Measurements from ENCODE around the gene AMPD1.

The AMPD1 gene

DNA sequence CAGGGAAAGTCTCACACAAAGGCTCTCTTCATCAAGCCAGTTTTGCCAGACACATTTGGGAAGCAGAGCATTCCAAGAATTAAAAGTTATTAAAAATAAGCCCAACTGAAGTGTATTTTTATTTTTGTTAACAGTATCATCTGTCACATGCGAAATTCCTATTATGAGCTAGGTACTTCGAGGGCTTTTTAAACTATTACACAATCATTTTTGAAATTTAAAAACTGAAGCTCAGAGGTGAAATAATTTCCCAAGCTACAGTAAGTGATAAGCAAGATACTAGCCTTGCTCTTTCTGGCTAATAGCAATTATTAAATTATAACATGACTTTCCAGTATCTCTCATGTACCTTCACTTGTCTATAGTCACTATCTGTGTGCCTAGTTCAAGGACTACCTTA, 33.2 kb upstream of the AMPD1 start:
- TF ChIP-seq EZH2phosphoT487 (IDR thresholded peaks at IDR 0.05; ENCODE audit: low read length) (no peak), CTCF (IDR thresholded peaks at IDR 0.05; ENCODE audit: low read length) (no peak), EZH2 (optimal IDR thresholded peaks at IDR 0.05; ENCODE audit: low read depth, low read length) (no peak)
- H3K4me3 ChIP-seq (ENCODE audit: low read length): no peak overlapping the region
- peaks cover 2% of the 10 kb centered on the region; the same call in 1 of the 2 replicates for H3K36me3 ChIP-seq (replicated peaks; ENCODE audit: insufficient read depth, low read length)
- H3K4me1 ChIP-seq (ENCODE audit: low read length): no peaks in the 10 kb centered on the region
- H3K4me2 ChIP-seq (ENCODE audit: low read depth, low read length): no peak overlapping the region
- no peak overlapping the region for H3K27ac ChIP-seq (ENCODE audit: low read length)
- H3K9me2 ChIP-seq (replicated peaks; ENCODE audit: insufficient read depth, low read length): no peaks in the 10 kb centered on the region
- H3K9me3 ChIP-seq (replicated peaks; ENCODE audit: insufficient read depth, low read length): no peaks in the 10 kb centered on the region
- H3K79me2 ChIP-seq (ENCODE audit: low read length): peaks cover 26% of the 10 kb centered on the region
- no peak overlapping the region for H3K9ac ChIP-seq (ENCODE audit: low read length)
- no peaks in the 10 kb centered on the region for H3F3A ChIP-seq (ENCODE audit: insufficient read depth, low read length)
- no peak for DNase-seq
- no peaks in the 10 kb centered on the region for H3K27me3 ChIP-seq (replicated peaks; ENCODE audit: insufficient read depth, low read length)
- no peak overlapping the region for H2AFZ ChIP-seq (ENCODE audit: low read length)
- no peaks in the 10 kb centered on the region for H4K20me1 ChIP-seq (ENCODE audit: insufficient read depth, low read length)

DNA sequence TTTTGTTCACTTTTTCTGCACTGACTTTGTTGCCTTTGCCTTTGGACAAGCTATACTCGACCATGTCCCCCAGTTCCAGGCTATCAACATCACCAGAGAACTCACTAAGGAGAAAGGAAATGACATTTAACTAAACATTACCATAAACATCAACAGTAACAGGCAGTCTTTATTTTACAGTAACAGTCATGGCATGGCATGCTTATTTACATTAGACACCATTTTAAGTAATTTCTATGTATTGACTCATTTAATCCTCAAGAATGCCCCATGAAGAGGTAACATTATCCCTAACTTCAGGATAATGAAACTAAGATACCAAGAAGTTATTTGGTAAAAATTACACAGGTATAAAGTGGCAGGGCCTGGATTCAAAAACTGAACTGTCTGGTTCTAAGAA, 29.9 kb upstream of the AMPD1 start:
- Histone ChIP-seq H3K79me2 (ENCODE audit: low read length) (peaks cover 16% of the 10 kb centered on the region), H3F3A (ENCODE audit: insufficient read depth, low read length) (no peaks in the 10 kb centered on the region), H3K9me3 (replicated peaks; ENCODE audit: insufficient read depth, low read length) (no peaks in the 10 kb centered on the region), H3K9me2 (replicated peaks; ENCODE audit: insufficient read depth, low read length) (no peaks in the 10 kb centered on the region), H3K4me2 (ENCODE audit: low read depth, low read length) (no peak overlapping the region), H3K4me3 (ENCODE audit: low read length) (no peak overlapping the region), H3K27ac (ENCODE audit: low read length) (no peak overlapping the region), H3K4me1 (ENCODE audit: low read length) (no peaks in the 10 kb centered on the region), H3K27me3 (replicated peaks; ENCODE audit: insufficient read depth, low read length) (no peaks in the 10 kb centered on the region), H4K20me1 (ENCODE audit: insufficient read depth, low read length) (no peaks in the 10 kb centered on the region), H3K9ac (ENCODE audit: low read length) (no peak overlapping the region), H3K36me3 (replicated peaks; ENCODE audit: insufficient read depth, low read length) (peaks cover 2% of the 10 kb centered on the region; the same call in 1 of the 2 replicates), H2AFZ (ENCODE audit: low read length) (no peak overlapping the region)
- TF ChIP-seq CTCF (IDR thresholded peaks at IDR 0.05; ENCODE audit: low read length): no peak
- TF ChIP-seq EZH2phosphoT487 (IDR thresholded peaks at IDR 0.05; ENCODE audit: low read length): no peak
- no peak for TF ChIP-seq EZH2 (optimal IDR thresholded peaks at IDR 0.05; ENCODE audit: low read depth, low read length)
- DNase-seq: no peak

GRCh38 chr1:114723915-114724314, 28.6 kb upstream of the AMPD1 start:
- Histone ChIP-seq H3K9me3 (replicated peaks; ENCODE audit: insufficient read depth, low read length) (no peaks in the 10 kb centered on the region), H3F3A (ENCODE audit: insufficient read depth, low read length) (no peaks in the 10 kb centered on the region), H3K27ac (ENCODE audit: low read length) (no peak overlapping the region), H3K4me3 (ENCODE audit: low read length) (no peak overlapping the region), H2AFZ (ENCODE audit: low read length) (no peak overlapping the region), H4K20me1 (ENCODE audit: insufficient read depth, low read length) (no peaks in the 10 kb centered on the region), H3K27me3 (replicated peaks; ENCODE audit: insufficient read depth, low read length) (no peaks in the 10 kb centered on the region), H3K9me2 (replicated peaks; ENCODE audit: insufficient read depth, low read length) (no peaks in the 10 kb centered on the region), H3K4me1 (ENCODE audit: low read length) (no peaks in the 10 kb centered on the region), H3K9ac (ENCODE audit: low read length) (no peak overlapping the region), H3K4me2 (ENCODE audit: low read depth, low read length) (no peak overlapping the region), H3K36me3 (replicated peaks; ENCODE audit: insufficient read depth, low read length) (0 out of 2 replicates have a peak, but pooled peaks cover 2% of the 10 kb centered on the region), H3K79me2 (ENCODE audit: low read length) (peaks cover 8% of the 10 kb centered on the region; the same call in 1 of the 2 replicates)
- TF ChIP-seq CTCF (IDR thresholded peaks at IDR 0.05; ENCODE audit: low read length) (no peak), EZH2phosphoT487 (IDR thresholded peaks at IDR 0.05; ENCODE audit: low read length) (no peak), EZH2 (optimal IDR thresholded peaks at IDR 0.05; ENCODE audit: low read depth, low read length) (no peak)
- DNase-seq: no peak
